K562 (cell line): ENCODE measurements around the gene MAD1L1. TPM values are rescaled to one million over a fixed set of nuclear protein-coding genes. Genes with fewer than 3 reads are reported as not detected.

ENCODE experiments used
- CBX3 ChIP-seq, 2 experiments: IDR thresholded peaks; 1 replicate in 1 of 2; 2 replicates in 1 of 2; pipeline ENCODE4 v1.6.1; 2012; ENCODE audit warnings: inconsistent platforms in 2 of 2, low read length in 2 of 2, borderline replicate concordance in 1 of 2, control low read depth in 1 of 2
- CBX5 ChIP-seq: IDR thresholded peaks from 2 replicates; pipeline ENCODE4 v1.6.1; 2014; ENCODE audit warnings: low read depth, borderline replicate concordance
- E2F3 ChIP-seq: fragments of 250-450 bp; sonication (Bioruptor Pico); IDR thresholded peaks from 2 replicates; pipeline ENCODE4 v1.4.0; 2020; ENCODE audit warnings: mild to moderate bottlenecking
- HEY1 ChIP-seq: fragments of 250-450 bp; sonication (Bioruptor Pico); IDR thresholded peaks from 2 replicates; pipeline ENCODE4 v1.5.0; 2020; ENCODE audit warnings: mild to moderate bottlenecking, moderate library complexity, borderline replicate concordance
- HSF4 ChIP-seq: fragments of 250-450 bp; sonication (Bioruptor Pico); IDR thresholded peaks from 2 replicates; pipeline ENCODE4 v2.1.2; 2022; ENCODE audit warnings: mild to moderate bottlenecking, moderate library complexity, borderline replicate concordance
- ILF3 ChIP-seq: fragments of 450-650 bp; IDR thresholded peaks from 2 replicates; pipeline ENCODE4 v1.6.1; 2018; ENCODE audit warnings: antibody characterized with exemption, mild to moderate bottlenecking, moderate library complexity, borderline replicate concordance
- MTF1 ChIP-seq: fragments of 250-450 bp; sonication (Bioruptor Pico); IDR thresholded peaks from 2 replicates; pipeline ENCODE4 v1.9.0; 2021; ENCODE audit warnings: moderate library complexity, mild to moderate bottlenecking, inconsistent platforms, borderline replicate concordance
- MYBL2 ChIP-seq, 2 experiments: fragments of 450-650 bp in 1 of 2; sonication (generic) in 1 of 2; formaldehyde crosslinking in 1 of 2; IDR thresholded peaks; 2 replicates each; pipeline versions ENCODE4 v1.6.1 to v1.8.1; 2017 to 2022; ENCODE audit warnings: borderline replicate concordance in 1 of 2, inconsistent platforms in 1 of 2, low read depth in 1 of 2, mild to moderate bottlenecking in 1 of 2, missing genetic modification reagents in 1 of 2, moderate library complexity in 1 of 2
- NCOR1 ChIP-seq: fragments of 450-650 bp; IDR thresholded peaks from 2 replicates; pipeline ENCODE4 v1.6.1; 2016; ENCODE audit warnings: mild to moderate bottlenecking, moderate library complexity
- PCBP1 ChIP-seq: fragments of 200-400 bp; formaldehyde crosslinking; IDR thresholded peaks from 2 replicates; pipeline ENCODE4 v1.6.1; 2018; ENCODE audit warnings: mild to moderate bottlenecking, low read depth, low read length; ENCODE audit not compliant: poor library complexity, severe bottlenecking
- PHF8 ChIP-seq: fragments of 200-600 bp; sonication (generic); IDR thresholded peaks from 2 replicates; pipeline ENCODE4 v1.6.1; 2012; ENCODE audit warnings: mixed run types, mild to moderate bottlenecking, inconsistent platforms, low read length, moderate library complexity, borderline replicate concordance
- RAD21 ChIP-seq, 2 experiments: fragments of 250-450 bp in 1 of 2; fragments of 450-650 bp in 1 of 2; sonication (Bioruptor Pico) in 1 of 2; formaldehyde crosslinking in 1 of 2; IDR thresholded peaks in 1 of 2; conservative IDR thresholded peaks in 1 of 2; 2 replicates each; pipeline versions ENCODE4 v1.4.0 to v1.8.0; 2020 to 2022; ENCODE audit warnings: mild to moderate bottlenecking in 2 of 2, moderate library complexity in 1 of 2
- RHOXF2B ChIP-seq: fragments of 250-450 bp; sonication (Bioruptor Pico); conservative IDR thresholded peaks from 2 replicates; pipeline ENCODE4 v1.5.1; 2021
- U2AF1 ChIP-seq: fragments of 200-400 bp; formaldehyde crosslinking; optimal IDR thresholded peaks from 2 replicates; pipeline ENCODE3; 2017; ENCODE audit warnings: mild to moderate bottlenecking, low read depth, low read length, moderate library complexity
- ZNF12 ChIP-seq: sonication (generic); formaldehyde crosslinking; IDR thresholded peaks from 2 replicates; pipeline ENCODE4 v1.4.0; 2020; ENCODE audit warnings: mild to moderate bottlenecking, missing genetic modification reagents
- ZNF124 ChIP-seq: sonication (generic); formaldehyde crosslinking; IDR thresholded peaks from 2 replicates; pipeline ENCODE4 v1.8.1; 2022; ENCODE audit warnings: missing genetic modification reagents
- ZNF133 ChIP-seq: fragments of 250-450 bp; sonication (Bioruptor Pico); IDR thresholded peaks from 2 replicates; pipeline ENCODE4 v1.4.0; 2020; ENCODE audit warnings: mild to moderate bottlenecking
- ZNF165 ChIP-seq: fragments of 250-450 bp; sonication (Bioruptor Pico); IDR thresholded peaks from 2 replicates; pipeline ENCODE4 v1.4.0; 2020; ENCODE audit warnings: borderline replicate concordance
- ZNF217 ChIP-seq: sonication (generic); formaldehyde crosslinking; IDR thresholded peaks from 2 replicates; pipeline ENCODE4 v1.8.0; 2022; ENCODE audit warnings: mild to moderate bottlenecking, missing genetic modification reagents
- ZNF224 ChIP-seq: sonication (generic); formaldehyde crosslinking; IDR thresholded peaks from 2 replicates; pipeline ENCODE4 v1.8.0; 2022; ENCODE audit warnings: mild to moderate bottlenecking, missing genetic modification reagents
- ZNF311 ChIP-seq: fragments of 250-450 bp; sonication (Bioruptor Pico); IDR thresholded peaks from 2 replicates; pipeline ENCODE4 v1.4.0; 2020; ENCODE audit warnings: mild to moderate bottlenecking, moderate library complexity
- ZNF57 ChIP-seq: fragments of 450-650 bp; formaldehyde crosslinking; IDR thresholded peaks from 2 replicates; pipeline ENCODE4 v1.4.0; 2020; ENCODE audit warnings: mild to moderate bottlenecking, moderate library complexity
- ZNF644 ChIP-seq: fragments of 200-800 bp; sonication (Bioruptor generic); IDR thresholded peaks from 2 replicates; pipeline ENCODE4 v1.6.1; 2016; ENCODE audit warnings: low read depth, missing genetic modification characterization, missing compliant biosample characterization
- polyA plus RNA-seq, 8 experiments: library from polyadenylated mRNA; depleted of rRNA in 4 of 8; stranded (reverse) in 5 of 8; unstranded in 3 of 8; fragments of >200 nt; fragmentation: Nextera tagmentation in 2 of 8; fragmentation: Illumina TruSeq in 1 of 8; extraction: Ambion mirVana in 2 of 8; extraction: Trizol in 1 of 8; gene quantifications; 2 replicates each; pipeline versions ENCODE4 v1.2.1 to v1.2.3, GENCODE V29; 2011 to 2014; ENCODE audit warnings: inconsistent platforms in 1 of 8, missing spikeins in 1 of 8
- total RNA-seq, 7 experiments: library from RNA; depleted of rRNA in 6 of 7; stranded (reverse); fragments of >200 nt in 6 of 7; fragmentation: Illumina TruSeq in 2 of 7; extraction: Trizol in 2 of 7; gene quantifications; 2 replicates each; pipeline versions ENCODE4 v1.2.1 to v1.2.3, GENCODE V29; 2011 to 2021; ENCODE audit warnings: low replicate concordance in 1 of 7
- TF ChIP-seq, protein P1 (sequence below): fragments of 250-450 bp; sonication (Bioruptor Pico); IDR thresholded peaks from 2 replicates; pipeline ENCODE4 v1.5.1; 2021; ENCODE audit warnings: mild to moderate bottlenecking
- TF ChIP-seq, protein P2 (sequence below): fragments of 250-450 bp; sonication (Bioruptor Pico); IDR thresholded peaks from 2 replicates; pipeline ENCODE4 v1.4.0; 2020

Gene MAD1L1
- total and polyA plus RNA-seq, 9 of the 15 experiments (the other 6 are each of a cell fraction or from before 2014, with no cell fraction given): 1.7 to 89.7 (median 18.0) TPM

DNA sequence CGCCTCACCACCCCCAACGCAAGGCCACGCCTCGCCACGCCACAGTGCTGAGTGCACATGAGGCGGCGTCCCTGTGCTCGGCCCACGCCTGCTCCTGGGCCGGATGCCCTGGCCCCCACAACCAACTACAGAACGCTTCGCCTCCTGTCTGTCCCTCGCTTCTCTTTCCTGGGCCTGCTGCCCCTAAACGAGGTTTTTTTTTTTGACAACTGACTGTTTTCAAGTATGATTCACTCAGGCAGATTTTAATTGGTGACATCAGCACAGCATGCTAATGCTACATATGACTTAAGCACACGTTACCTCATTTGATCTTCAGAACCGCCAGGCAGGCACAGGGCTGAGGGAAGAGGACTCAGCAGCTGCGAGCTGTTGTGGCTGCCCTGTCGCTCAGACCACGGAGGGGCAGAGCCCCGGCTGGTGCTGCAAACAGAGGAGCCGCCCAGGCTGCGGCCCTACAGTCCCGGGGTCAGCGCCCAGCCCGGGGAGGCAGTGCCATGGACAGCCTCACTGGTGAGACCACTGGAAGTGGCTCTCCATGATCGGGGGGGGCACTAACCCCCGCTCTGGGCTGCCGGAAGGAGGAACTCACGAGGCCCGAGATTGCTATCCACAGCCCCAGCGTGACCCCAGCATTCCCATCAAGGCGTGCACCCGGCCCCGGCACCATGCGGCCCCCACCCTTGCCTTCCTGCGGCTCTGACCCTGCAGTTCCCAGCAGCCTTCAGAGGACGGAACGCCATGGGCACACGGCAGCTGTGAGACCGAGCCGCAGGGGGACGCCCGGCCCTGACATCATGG, 212.8 kb downstream of the MAD1L1 start (continued):
- TF ChIP-seq PHF8: peak; percentile 40; the same call in 1 of the 2 replicates
- TF ChIP-seq ZNF133: no peak
- TF ChIP-seq, protein P1, sequence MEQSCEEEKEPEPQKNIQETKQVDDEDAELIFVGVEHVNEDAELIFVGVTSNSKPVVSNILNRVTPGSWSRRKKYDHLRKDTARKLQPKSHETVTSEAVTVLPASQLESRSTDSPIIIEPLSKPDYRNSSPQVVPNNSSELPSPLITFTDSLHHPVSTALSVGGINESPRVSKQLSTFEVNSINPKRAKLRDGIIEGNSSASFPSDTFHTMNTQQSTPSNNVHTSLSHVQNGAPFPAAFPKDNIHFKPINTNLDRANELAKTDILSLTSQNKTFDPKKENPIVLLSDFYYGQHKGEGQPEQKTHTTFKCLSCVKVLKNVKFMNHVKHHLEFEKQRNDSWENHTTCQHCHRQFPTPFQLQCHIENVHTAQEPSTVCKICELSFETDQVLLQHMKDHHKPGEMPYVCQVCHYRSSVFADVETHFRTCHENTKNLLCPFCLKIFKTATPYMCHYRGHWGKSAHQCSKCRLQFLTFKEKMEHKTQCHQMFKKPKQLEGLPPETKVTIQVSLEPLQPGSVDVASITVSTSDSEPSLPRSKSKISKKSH (CRISPR knock-in tag): no peak
- no peak for TF ChIP-seq ILF3
- TF ChIP-seq ZNF311 (CRISPR knock-in tag): peak; percentile 79
- TF ChIP-seq, protein P2, sequence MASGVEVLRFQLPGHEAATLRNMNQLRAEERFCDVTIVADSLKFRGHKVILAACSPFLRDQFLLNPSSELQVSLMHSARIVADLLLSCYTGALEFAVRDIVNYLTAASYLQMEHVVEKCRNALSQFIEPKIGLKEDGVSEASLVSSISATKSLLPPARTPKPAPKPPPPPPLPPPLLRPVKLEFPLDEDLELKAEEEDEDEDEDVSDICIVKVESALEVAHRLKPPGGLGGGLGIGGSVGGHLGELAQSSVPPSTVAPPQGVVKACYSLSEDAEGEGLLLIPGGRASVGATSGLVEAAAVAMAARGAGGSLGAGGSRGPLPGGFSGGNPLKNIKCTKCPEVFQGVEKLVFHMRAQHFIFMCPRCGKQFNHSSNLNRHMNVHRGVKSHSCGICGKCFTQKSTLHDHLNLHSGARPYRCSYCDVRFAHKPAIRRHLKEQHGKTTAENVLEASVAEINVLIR: no peak; the same call in 1 of the 2 replicates
- no peak for TF ChIP-seq PCBP1
- TF ChIP-seq NCOR1: no peak; the same call in 1 of the 2 replicates
- TF ChIP-seq HEY1 (CRISPR knock-in tag): no peak
- 0 out of 2 replicates have a peak, but pooled peaks have one; percentile 82 for TF ChIP-seq ZNF165 (CRISPR knock-in tag)
- TF ChIP-seq ZNF124 (CRISPR knock-in tag): no peak
- no peak for TF ChIP-seq CBX3 (IDR thresholded peaks at IDR 0.05; ENCODE audit: borderline replicate concordance in 1 of 2, low read length in 2 of 2)
- peak; percentile 81 for TF ChIP-seq E2F3 (CRISPR knock-in tag)
- 0 out of 2 replicates have a peak, but pooled peaks have one; percentile 74 for TF ChIP-seq CBX5
- TF ChIP-seq ZNF217 (CRISPR knock-in tag): no peak
- no peak for TF ChIP-seq ZNF224 (CRISPR knock-in tag)
- TF ChIP-seq U2AF1: no peak
- TF ChIP-seq MYBL2 (IDR thresholded peaks at IDR 0.05; ENCODE audit: low read depth): no peak
- no peak for TF ChIP-seq MYBL2 (CRISPR knock-in tag; IDR thresholded peaks at IDR 0.05; ENCODE audit: borderline replicate concordance)
- 0 out of 2 replicates have a peak, but pooled peaks have one; percentile 22 for TF ChIP-seq ZNF57 (CRISPR knock-in tag)
- TF ChIP-seq ZNF12 (CRISPR knock-in tag): no peak
- TF ChIP-seq ZNF644 (tag): peak; percentile 70
- no peak; a peak in 1 of 4 replicates for TF ChIP-seq RAD21 (CRISPR knock-in tag; conservative IDR thresholded peaks at IDR 0.05 in 1 of 2, IDR thresholded peaks at IDR 0.05 in 1 of 2)
- TF ChIP-seq HSF4: no peak
- TF ChIP-seq MTF1 (CRISPR knock-in tag): no peak
- no peak for TF ChIP-seq RHOXF2B (CRISPR knock-in tag)
